ENCODE measurements around the gene RTKN2.
"Not testable (repeated sequence)": the region's sequence is repeated elsewhere in the genome, so short reads cannot be mapped to it uniquely, and the experiment has no call there.

Gene RTKN2

DNA sequence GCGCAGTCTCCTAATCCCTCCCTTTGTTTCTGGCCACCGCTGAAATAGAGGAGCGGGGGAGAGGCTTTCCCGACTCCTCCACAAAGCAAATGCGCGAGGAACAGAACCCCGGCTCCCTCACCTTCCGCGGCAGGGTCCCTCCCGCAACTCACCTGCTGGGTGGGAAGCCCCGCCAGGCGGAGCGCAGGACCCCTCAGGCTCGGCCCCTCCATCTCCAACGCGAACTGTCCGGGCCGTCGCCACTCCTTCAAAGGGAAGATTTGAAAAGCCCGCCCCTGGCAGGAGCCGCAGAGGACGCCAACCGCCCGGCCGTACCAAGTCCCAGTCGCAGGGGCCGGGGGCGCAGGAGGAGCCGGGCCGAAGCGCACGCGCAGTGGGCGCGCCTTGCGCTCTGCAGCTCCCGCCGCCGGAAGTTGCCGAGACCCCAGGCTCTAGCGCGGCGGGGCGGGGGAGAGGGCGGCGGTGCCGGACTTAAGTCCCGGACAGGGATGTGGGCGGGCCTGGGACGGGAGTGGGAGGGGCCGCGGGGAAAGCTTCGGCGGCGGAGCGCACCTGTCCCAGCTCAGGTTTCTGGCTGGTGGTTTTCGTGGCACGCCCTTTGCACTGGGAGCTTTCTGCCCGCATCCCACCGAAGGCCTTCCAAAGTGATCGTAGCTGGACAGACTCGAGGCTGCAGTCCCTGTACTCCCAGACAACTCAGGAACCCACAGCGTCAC, at the start of gene RTKN2:
Gene RTKN2, minus strand, starts transcription at position 446 of the 716 bp plus-strand sequence. Its CDS starts 234 bp downstream, at position 212.
- DNase-seq: no peak

DNA sequence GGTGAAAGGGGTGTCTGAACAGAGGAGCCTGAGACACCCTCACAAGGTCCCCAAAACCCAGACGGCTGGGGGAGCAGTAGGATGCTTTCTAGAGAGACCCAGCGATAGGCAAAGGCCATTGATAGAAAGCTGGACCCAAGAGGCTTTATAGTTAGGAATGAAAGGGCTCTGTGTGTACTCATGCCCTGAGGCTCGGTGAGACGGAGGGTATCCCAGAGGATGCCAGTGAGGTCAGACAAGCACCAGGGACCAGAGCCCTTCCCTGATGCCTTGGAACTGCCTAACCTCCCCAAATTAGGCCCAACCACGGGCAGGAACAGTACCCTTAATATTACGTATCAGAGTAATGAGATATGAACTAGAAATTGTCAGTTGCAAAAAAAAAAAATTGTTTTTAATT, 48.6 kb upstream of the RTKN2 start:
- DNase-seq: no peak

- no peak for DNase-seq
Measured at GRCh38 chr10:62309254-62309653, 40.6 kb upstream of the RTKN2 start.

GRCh38 chr10:62308101-62308500, 39.5 kb upstream of the RTKN2 start:
- DNase-seq: no peak

GRCh38 chr10:62307635-62308034, 39.0 kb upstream of the RTKN2 start:
- no peak for DNase-seq

GRCh38 chr10:62306663-62307062, 38.0 kb upstream of the RTKN2 start:
- DNase-seq: no peak

- no peak for DNase-seq
Measured at GRCh38 chr10:62305813-62306212, 37.2 kb upstream of the RTKN2 start.

DNA sequence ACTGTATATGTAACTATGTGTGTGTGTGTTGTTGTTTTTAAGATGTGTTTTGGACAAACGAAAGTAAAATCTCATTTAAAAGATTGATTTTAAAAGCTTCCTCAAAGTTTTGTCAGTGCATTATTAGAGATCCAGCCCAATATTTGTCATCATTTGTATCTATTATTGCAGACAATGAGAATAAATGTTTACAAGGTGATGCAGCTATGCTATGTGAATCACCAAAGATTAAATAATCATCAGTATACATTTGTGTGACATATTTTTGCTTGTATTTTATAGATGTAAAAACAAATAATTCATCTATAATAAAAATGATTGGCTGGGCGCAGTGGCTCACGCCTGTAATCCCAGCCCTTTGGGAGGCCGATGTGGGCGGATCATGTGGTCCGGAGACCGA, 35.3 kb upstream of the RTKN2 start:
- no peak for DNase-seq

DNA sequence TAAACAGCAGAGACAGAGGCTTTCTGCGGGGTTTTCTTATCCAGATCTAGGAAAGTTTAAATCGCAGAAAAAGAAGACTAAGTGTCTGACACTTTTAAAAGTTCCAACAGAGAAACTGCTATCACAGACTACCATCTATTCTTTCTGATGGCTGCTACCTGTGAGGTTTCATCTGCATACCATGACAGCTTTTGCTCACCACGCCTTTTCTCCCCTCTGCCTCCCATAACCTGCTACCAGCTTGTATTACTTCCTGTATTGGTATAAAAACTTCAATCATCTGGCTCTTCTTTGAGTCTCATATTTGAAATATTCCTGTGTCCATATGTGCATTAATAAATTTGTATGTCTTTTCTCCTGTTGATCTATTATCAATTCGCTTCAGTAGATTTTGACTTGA, 34.1 kb upstream of the RTKN2 start:
- DNase-seq: no peak

GRCh38 chr10:62297857-62298256, 29.2 kb upstream of the RTKN2 start:
- DNase-seq: no peak

GRCh38 chr10:62284221-62284620, 15.6 kb upstream of the RTKN2 start:
- no peak for DNase-seq

DNA sequence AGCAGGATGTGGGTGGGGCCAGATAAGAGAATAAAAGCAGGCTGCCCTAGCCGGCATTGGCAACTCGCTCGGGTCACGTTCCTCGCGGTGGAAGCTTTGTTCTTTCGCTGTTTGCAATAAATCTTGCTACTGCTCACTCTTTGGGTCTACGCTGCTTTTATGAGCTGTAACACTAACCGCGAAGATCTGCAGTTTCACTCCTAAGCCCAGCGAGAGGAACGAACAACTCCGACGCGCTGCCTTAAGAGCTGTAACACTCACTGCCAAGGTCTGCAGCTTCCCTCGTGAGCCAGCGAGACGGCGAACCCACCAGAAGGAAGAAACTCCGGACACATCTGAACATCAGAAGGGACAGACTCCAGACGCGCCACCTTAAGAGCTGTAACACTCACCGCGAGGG, 12.7 kb upstream of the RTKN2 start:
- DNase-seq: not testable (repeated sequence)

DNA sequence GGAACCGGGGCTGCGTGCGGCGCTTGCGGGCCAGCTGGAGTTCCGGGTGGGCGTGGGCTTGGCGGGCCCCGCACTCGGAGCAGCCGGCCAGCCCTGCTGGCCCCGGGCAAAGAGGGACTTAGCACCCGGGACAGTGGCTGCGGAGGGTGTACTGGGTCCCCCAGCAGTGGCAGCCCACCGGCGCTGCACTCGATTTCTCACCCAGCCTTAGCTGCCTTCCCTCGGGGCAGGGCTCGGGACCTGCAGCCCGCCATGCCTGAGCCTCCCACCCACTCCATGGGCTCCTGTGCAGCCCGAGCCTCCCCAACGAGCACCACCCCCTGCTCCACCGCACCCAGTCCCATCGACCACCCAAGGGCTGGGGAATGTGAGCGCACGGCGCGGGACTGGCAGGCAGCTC, 11.7 kb upstream of the RTKN2 start:
- DNase-seq: not testable (repeated sequence)

GRCh38 chr10:62278441-62278910, 9.8 kb upstream of the RTKN2 start:
- no peak for DNase-seq

DNA sequence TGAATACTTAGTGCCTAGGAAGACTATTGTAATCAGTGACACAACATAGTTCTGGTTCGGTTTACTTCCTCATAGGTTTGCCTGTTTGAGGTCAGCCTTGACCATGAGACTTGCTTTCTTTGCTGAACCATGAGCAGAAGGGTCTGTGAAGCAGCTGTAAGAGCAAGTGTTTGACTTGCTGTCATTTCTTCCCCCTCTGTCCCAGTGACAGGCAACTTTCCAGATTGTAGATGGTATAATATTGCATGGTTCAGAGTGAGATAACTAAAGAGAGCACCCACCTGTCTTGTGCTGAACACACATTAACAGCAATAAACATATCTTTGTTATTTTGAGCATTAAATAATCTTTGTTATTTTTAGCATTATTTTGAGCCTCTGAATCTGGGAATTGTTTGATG, 9.3 kb upstream of the RTKN2 start:
- DNase-seq: no peak

DNA sequence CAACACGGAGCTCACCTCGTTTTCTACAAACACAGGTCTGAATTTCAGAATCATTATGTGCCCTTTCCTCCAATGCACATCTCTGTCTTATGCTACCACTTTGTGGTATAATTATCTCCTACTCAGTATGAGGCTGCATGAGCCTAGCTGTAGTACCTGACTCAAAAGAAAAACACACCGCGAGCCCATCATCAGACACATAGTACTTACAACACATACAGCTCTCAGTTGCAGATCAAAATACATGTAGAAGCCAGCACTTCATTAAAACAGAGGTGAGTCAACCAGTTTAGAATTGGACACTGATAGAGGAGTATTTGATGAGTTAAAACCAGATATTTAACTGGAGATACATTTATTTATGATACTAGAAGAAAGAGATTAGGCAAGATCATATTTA, 1.4 kb upstream of the RTKN2 start:
- DNase-seq: no peak

DNA sequence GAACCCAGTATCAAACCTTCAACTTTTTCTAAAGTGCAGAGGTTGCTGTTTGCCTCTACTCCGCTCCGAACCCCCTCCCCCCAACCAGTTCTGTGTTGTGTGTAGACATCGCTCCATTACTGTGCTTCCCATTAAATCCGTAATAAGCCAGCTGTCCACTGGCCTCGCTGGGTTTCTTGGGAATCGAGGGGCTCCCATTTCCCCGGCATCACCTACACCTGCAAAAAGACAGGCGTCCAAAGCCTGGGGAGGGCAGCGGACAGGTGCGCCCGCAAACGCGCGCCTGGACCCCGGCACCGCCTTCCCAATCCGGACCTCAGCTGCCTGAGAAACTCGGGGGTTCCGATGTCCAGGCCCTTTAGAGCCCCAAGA, 631 bp downstream of the RTKN2 start:
- DNase-seq: no peak

- DNase-seq: no peak
Measured at GRCh38 chr10:62266611-62267010, 2.0 kb downstream of the RTKN2 start.

GRCh38 chr10:62266147-62266546, 2.5 kb downstream of the RTKN2 start:
- no peak for DNase-seq

DNA sequence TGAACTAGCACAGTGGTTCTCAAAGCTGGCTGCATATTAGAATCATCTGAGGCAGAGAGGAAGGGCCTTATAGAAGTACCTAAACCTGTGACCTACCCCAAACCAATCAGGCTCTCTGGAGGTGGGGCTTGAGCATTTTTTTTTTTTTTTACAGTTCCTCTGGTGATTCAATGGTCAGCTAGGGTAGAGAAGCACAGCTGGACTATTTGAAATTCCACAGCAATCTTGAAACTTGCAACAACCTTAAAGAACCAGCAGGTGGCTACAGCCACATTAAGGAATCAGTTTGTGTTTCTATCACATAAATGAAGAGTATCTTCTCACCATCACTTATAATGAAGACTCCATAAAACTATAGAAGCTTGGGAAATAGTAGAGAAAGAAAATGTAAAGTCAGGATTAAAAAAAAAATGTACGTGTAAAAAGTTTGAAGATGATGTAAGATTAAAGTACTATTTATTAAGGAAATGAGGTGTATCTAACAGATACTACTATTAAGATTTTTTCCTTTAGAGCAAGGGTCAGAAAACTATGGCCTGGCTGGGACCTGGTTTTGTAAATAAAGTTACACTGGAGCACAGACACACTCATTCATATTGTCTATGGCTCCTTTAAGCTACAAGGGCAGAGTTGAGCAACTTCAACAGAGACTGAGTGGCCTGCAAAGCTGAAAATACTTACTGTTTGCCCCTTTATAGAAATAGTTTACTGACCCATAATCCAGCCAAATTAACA, 3.8 kb downstream of the RTKN2 start:
- no peak for DNase-seq

- DNase-seq: no peak
Measured at GRCh38 chr10:62264126-62264525, 4.5 kb downstream of the RTKN2 start.

- DNase-seq: no peak
Measured at GRCh38 chr10:62261666-62262065, 7.0 kb downstream of the RTKN2 start.

GRCh38 chr10:62259998-62260397, 8.6 kb downstream of the RTKN2 start:
- no peak for DNase-seq

DNA sequence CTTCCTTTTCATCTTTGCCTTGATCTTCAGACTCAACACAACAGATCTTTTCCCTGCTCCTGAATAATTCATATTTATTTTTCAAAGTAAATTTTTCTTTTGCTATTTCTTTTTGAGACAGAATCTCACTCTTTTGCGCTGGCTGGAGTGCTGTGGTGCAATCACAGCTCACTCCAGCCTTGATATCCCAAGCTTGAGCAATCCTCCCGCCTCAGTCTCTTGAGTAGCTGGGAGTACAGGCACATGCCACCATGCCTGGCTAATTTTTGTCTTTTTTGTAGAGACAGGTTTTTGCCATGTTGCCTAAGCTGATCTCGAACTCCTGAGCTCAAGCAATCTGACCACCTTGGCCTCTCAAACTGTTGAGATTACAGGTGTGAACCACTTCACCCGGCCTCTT, 9.2 kb downstream of the RTKN2 start:
- DNase-seq: no peak

DNA sequence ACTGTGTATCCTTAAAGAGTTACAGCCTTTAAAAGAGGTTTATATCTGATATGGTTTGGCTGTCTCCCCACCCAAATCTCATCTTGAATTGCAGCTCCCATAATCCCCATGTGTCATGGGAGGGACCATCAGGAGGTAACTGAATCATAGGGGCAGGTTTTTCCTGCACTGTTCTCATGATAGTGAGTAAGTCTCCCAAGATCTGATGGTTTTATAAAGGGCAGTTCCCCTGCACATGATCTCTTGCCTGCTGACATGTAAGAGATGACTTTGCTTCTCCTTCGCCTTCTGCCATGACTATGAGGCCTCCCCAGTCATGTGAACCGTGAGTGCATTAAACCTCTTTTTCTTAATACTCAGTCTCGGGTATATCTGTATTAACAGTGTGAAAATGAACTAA, 9.7 kb downstream of the RTKN2 start:
- DNase-seq: no peak

Data from GF-D8 (cell line).